Muscle layer of colon (tissue), 2 donors: ENCODE measurements around the gene SLC6A4.

Source experiments
- H3K27ac ChIP-seq: one replicate; pipeline ENCODE4 v1.7.0; 2013; ENCODE audit warnings: low read depth, mild to moderate bottlenecking, low read length, moderate library complexity
- H3K27me3 ChIP-seq, 2 donors: one replicate each; pipeline ENCODE4 v1.7.0; 2013; ENCODE audit warnings: low read length in 2 of 2, mild to moderate bottlenecking in 2 of 2; ENCODE audit not compliant: insufficient read depth in 2 of 2, control insufficient read depth in 1 of 2
- H3K36me3 ChIP-seq: one replicate; pipeline ENCODE4 v1.7.0; 2013; ENCODE audit warnings: mild to moderate bottlenecking, low read length; ENCODE audit not compliant: insufficient read depth
- H3K4me1 ChIP-seq: one replicate; pipeline ENCODE4 v1.7.0; 2013; ENCODE audit warnings: mild to moderate bottlenecking, low read length; ENCODE audit not compliant: insufficient read depth
- H3K4me3 ChIP-seq, 2 donors: one replicate each; pipeline ENCODE4 v1.7.0; 2013; ENCODE audit warnings: low read length in 2 of 2, low read depth in 1 of 2, mild to moderate bottlenecking in 1 of 2, moderate library complexity in 1 of 2
- H3K9ac ChIP-seq: one replicate; pipeline ENCODE4 v1.7.0; 2013; ENCODE audit warnings: low read length
- H3K9me3 ChIP-seq: one replicate; pipeline ENCODE4 v1.7.0; 2013; ENCODE audit warnings: mild to moderate bottlenecking, low read length
- donor health status: abdominal sarcoma.
- donor health status: Adenocarcinoma of cecum.

The SLC6A4 gene

GRCh38 chr17:30253312-30253711 lies 17.8 kb upstream of the SLC6A4 start:
- H3K4me1 ChIP-seq = no peaks in the 10 kb centered on the region
- H3K36me3 ChIP-seq = peaks cover 22% of the 10 kb centered on the region
- no peak overlapping the region for H3K27ac ChIP-seq
- H3K9ac ChIP-seq = no peak overlapping the region
- H3K27me3 ChIP-seq = no peaks in the 10 kb centered on the region
- no peak overlapping the region for H3K4me3 ChIP-seq
- no peaks in the 10 kb centered on the region for H3K9me3 ChIP-seq

GRCh38 chr17:30251931-30252330 lies 16.4 kb upstream of the SLC6A4 start:
- Histone ChIP-seq H3K4me3 (no peak overlapping the region), H3K4me1 (no peaks in the 10 kb centered on the region), H3K36me3 (peaks cover 25% of the 10 kb centered on the region), H3K9ac (no peak overlapping the region), H3K27ac (no peak overlapping the region), H3K9me3 (no peaks in the 10 kb centered on the region), H3K27me3 (no peaks in the 10 kb centered on the region)

DNA sequence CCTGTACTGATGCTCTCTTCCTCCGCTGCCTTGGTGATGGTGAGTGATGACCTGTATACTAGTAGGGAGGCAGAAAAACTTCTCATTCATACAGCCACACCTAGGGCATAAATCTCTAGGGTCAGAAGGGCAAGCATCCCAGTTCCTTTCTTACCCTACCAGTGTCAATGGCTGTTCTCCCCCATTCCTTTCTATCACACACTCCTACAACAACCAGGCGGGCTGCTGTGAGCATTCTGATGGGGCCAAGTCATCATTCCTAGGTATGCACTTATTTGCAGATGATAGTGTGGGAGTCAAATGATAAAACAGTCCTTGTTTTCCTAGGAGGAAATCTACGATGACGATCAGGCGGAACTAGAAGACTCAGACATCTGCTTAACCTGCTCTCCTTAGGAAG lies 14.0 kb upstream of the SLC6A4 start:
- H3K4me1 ChIP-seq = no peaks in the 10 kb centered on the region
- no peak overlapping the region for H3K9ac ChIP-seq
- no peak overlapping the region for H3K4me3 ChIP-seq
- H3K27ac ChIP-seq = no peak overlapping the region
- H3K27me3 ChIP-seq = no peaks in the 10 kb centered on the region
- H3K36me3 ChIP-seq = peaks cover 25% of the 10 kb centered on the region
- H3K9me3 ChIP-seq = no peaks in the 10 kb centered on the region

DNA sequence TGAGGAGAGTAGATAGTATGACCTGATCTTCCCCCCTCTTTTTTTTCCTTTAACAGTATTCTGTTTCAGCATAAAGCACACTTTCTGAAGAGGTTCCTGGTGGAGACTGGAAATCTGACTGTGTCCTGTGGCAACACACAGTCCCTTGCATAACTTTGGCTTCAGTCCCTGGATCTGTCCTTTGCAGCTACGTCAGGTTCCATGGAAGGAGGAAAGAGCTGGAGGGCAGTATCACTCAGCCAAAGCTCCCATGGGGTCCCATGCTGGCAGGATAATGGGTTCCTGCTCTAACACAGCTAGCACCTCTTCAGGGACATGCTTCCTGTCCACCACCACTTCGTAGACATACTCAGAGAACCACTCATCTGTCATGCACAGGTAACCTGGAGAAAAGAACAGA lies 13.3 kb upstream of the SLC6A4 start:
- Histone ChIP-seq H3K27ac (no peak overlapping the region), H3K27me3 (no peaks in the 10 kb centered on the region), H3K4me1 (no peaks in the 10 kb centered on the region), H3K9ac (no peak overlapping the region), H3K9me3 (no peaks in the 10 kb centered on the region), H3K36me3 (peaks cover 25% of the 10 kb centered on the region), H3K4me3 (no peak overlapping the region)

GRCh38 chr17:30246460-30246859 lies 11.0 kb upstream of the SLC6A4 start:
- H3K4me1 ChIP-seq = no peaks in the 10 kb centered on the region
- H3K9me3 ChIP-seq = no peaks in the 10 kb centered on the region
- H3K9ac ChIP-seq = no peak overlapping the region
- H3K27me3 ChIP-seq = no peaks in the 10 kb centered on the region
- H3K27ac ChIP-seq = no peak overlapping the region
- H3K4me3 ChIP-seq = no peak overlapping the region
- peaks cover 17% of the 10 kb centered on the region for H3K36me3 ChIP-seq

DNA sequence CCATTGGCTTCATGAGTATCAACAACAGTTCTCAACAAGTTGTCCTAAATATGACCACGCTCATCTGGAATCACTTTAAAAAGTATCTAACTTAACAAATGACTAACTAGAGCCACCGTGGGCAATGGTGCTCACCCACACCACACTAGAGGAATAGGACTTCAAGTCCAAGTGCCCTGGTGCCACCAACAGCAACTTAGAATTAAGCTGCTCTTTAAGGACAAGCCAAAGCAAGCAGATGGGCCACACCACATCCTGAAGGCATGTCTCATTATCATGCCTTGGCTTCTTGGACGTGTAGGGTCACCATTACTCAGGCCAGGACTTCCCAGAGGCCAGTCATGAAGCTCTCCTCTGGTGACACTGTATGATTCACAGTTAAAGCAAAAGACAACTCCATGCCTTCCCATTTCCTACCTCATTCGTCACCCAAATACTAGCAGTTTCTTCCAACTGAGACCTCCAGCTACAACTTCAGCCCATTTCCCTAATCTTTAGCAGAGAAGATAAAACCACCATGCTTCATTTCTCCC lies 9.4 kb upstream of the SLC6A4 start:
- no peaks in the 10 kb centered on the region for H3K4me1 ChIP-seq
- peaks cover 17% of the 10 kb centered on the region for H3K36me3 ChIP-seq
- H3K9me3 ChIP-seq = no peaks in the 10 kb centered on the region
- no peak overlapping the region for H3K27ac ChIP-seq
- peaks cover 0 to 2% of the 10 kb centered on the region in 2 donors for H3K27me3 ChIP-seq
- no peak overlapping the region for H3K9ac ChIP-seq
- H3K4me3 ChIP-seq = no peak overlapping the region

DNA sequence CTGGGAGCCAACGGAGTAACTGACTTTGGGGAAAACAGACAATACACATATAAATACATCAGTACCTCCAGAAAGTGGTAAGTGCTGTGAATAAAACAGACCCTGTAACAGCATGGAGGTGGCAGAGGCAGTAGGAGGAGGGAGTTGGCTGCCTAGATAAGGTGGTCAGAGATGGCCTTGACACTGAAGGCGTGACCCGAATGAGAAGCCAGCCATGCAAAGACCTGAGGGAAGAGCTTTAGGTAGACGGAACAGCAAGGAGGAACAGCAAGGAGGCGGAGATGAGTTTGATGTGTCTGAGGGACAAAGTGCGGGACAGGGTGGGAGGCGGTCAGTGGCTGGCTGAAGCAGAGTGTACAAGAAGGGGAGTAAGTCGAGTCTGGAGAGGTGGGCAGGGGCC lies 8.1 kb upstream of the SLC6A4 start:
- peaks cover 10 to 16% of the 10 kb centered on the region in 2 donors for H3K27me3 ChIP-seq
- no peaks in the 10 kb centered on the region for H3K4me1 ChIP-seq
- no peak overlapping the region for H3K9ac ChIP-seq
- no peak overlapping the region for H3K27ac ChIP-seq
- H3K9me3 ChIP-seq = no peaks in the 10 kb centered on the region
- H3K4me3 ChIP-seq = no peak overlapping the region
- H3K36me3 ChIP-seq = peaks cover 5% of the 10 kb centered on the region

- Histone ChIP-seq H3K9me3 (no peaks in the 10 kb centered on the region), H3K36me3 (no peaks in the 10 kb centered on the region), H3K4me1 (no peaks in the 10 kb centered on the region), H3K9ac (no peak overlapping the region), H3K27ac (no peak overlapping the region), H3K4me3 (no peak overlapping the region), H3K27me3 (peaks cover 15 to 22% of the 10 kb centered on the region in 2 donors)
Observed at GRCh38 chr17:30243002-30243401, 7.5 kb upstream of the SLC6A4 start.

- peaks cover 4% of the 10 kb centered on the region for H3K4me1 ChIP-seq
- no peak overlapping the region for H3K4me3 ChIP-seq
- H3K27me3 ChIP-seq = peaks cover 28 to 40% of the 10 kb centered on the region in 2 donors
- no peaks in the 10 kb centered on the region for H3K9me3 ChIP-seq
- H3K27ac ChIP-seq = no peak overlapping the region
- H3K36me3 ChIP-seq = no peaks in the 10 kb centered on the region
- H3K9ac ChIP-seq = no peak overlapping the region
Observed at GRCh38 chr17:30241051-30241450, 5.6 kb upstream of the SLC6A4 start.

DNA sequence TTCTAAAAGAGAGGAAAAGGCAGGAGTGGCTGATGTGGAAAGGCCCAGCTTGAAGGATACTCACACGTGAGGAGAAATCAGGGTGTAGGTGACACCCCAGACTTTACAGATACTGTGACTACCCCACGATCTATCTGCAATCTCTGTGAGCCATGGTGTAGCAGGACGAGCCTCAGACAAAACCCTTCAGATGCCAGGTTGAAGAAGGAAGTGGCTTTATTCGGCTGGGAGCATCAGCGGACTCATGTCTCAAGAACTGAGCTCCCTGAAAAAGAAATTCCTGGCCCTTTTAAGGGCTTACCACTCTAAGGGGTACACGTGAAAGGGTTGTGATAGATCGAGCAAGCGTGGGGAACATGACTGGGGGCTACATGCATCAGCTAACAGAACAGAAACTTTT lies 4.7 kb upstream of the SLC6A4 start:
- Histone ChIP-seq H3K27me3 (peaks cover 31 to 49% of the 10 kb centered on the region in 2 donors), H3K36me3 (no peaks in the 10 kb centered on the region), H3K9ac (no peak overlapping the region), H3K4me3 (no peak overlapping the region), H3K27ac (no peak overlapping the region), H3K9me3 (no peaks in the 10 kb centered on the region), H3K4me1 (peaks cover 12% of the 10 kb centered on the region)

- no peak overlapping the region for H3K27ac ChIP-seq
- peaks cover 18% of the 10 kb centered on the region for H3K4me1 ChIP-seq
- H3K9me3 ChIP-seq = no peaks in the 10 kb centered on the region
- no peak overlapping the region for H3K9ac ChIP-seq
- no peaks in the 10 kb centered on the region for H3K36me3 ChIP-seq
- H3K27me3 ChIP-seq = peaks cover 31 to 53% of the 10 kb centered on the region in 2 donors
- H3K4me3 ChIP-seq = no peak overlapping the region
Observed at GRCh38 chr17:30239089-30239462, 3.6 kb upstream of the SLC6A4 start.

- H3K9ac ChIP-seq = no peak overlapping the region
- peaks cover 18% of the 10 kb centered on the region for H3K4me1 ChIP-seq
- H3K36me3 ChIP-seq = no peaks in the 10 kb centered on the region
- no peak overlapping the region for H3K27ac ChIP-seq
- H3K9me3 ChIP-seq = no peaks in the 10 kb centered on the region
- peaks cover 31 to 54% of the 10 kb centered on the region in 2 donors for H3K27me3 ChIP-seq
- no peak overlapping the region for H3K4me3 ChIP-seq
Observed at GRCh38 chr17:30238387-30239088, 3.0 kb upstream of the SLC6A4 start.
